ENCODE results near the gene PLAC9. TPM values are rescaled to one million over a fixed set of nuclear protein-coding genes. Genes with fewer than 3 reads are reported as not detected.
"Not testable (repeated sequence)": the region's sequence is repeated elsewhere in the genome, so short reads cannot be mapped to it uniquely, and the experiment has no call there.

The PLAC9 gene
- total and polyA plus RNA-seq, 5 experiments from 2014 or later = 0.32 TPM; not detected in 4

DNA sequence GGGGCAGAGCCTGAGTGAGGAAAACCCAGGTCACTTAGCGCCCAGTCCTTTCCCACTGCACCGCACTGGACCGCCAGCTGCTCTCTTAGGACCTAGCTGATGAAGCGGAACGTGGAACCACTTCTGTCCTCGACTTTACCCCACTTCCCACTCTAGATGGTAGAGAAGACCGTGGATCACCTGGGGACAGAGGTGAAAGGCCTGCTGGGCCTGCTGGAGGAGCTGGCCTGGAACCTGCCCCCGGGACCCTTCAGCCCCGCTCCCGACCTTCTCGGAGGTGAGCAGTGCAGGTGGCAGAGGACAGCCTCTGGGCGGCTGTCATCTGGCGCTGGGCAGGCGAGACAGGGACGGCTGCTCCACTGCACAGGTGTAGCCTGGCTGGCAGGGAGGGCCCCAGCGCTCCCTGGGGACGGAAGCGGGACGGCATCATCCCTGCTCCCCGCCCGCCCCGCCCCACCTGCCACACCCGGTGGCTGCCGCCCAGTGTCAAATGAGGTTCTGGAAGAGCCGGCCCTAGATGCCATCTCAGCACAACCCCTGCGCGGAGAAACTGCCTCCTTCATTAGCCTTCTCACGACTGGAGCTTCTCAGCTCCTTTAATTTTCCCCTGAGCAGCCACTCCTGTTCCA lies 11.7 kb downstream of the PLAC9 start:
- Mint-ChIP-seq H3K36me3 (peaks cover 6 to 15% (median 7%) of the 10 kb centered on the region in 3 donors), H3K27ac (peak overlapping the region; percentile 78 to 96 (median 90)), H3K4me1 (peaks cover 15 to 24% (median 20%) of the 10 kb centered on the region in 4 donors), H3K4me3 (peak overlapping the region; percentile 79 to 93 (median 86)), H3K27me3 (peaks cover 0 to 16% (median 4%) of the 10 kb centered on the region in 5 donors), H3K9me3 (peaks cover 0 to 6% (median 1%) of the 10 kb centered on the region in 9 donors)
- ATAC-seq = peak; percentile 56 to 67
- peak in 4 of 10 donors; percentile 4 to 33 (median 17) for DNase-seq
- POLR2A ChIA-PET = interaction anchor here (0.6 to 3.4 kb wide), 9 partner anchors 10 to 100 kb away, joined by 3 to 40 read pairs (median 5); partner anchors contain the start of genes ANXA11 and TMEM254

DNA sequence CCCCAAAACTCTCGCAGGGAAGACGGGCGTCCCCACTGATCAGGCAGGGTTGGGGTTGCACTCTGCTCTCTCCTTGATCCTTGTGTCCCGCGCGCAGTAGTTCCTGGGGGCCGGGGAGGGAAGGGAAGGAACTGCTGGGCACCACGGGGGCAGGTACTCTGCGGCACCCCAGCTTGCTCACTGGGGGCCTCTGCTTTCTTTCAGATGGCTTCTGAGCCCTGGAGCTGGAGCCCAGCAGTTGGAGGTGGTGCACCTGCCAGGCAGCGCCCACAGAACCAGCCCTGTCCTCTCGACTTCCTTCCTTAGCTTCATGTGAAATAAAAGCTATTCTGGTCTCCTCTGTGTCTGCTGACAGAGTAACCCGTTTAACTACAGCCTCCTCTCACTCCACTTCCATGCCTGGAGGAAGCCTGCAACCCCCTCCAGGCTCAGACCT lies 12.2 kb downstream of the PLAC9 start:
- POLR2A ChIA-PET = interaction anchor here (0.6 to 3.4 kb wide), 8 partner anchors 9 to 101 kb away, joined by 3 to 40 read pairs (median 6); partner anchors contain the start of genes ANXA11 and TMEM254
- peaks cover 11 to 20% (median 12%) of the 10 kb centered on the region in 3 donors for H3K36me3 Mint-ChIP-seq
- H3K4me1 Mint-ChIP-seq = peaks cover 15 to 24% (median 20%) of the 10 kb centered on the region in 4 donors
- H3K4me3 Mint-ChIP-seq = peak overlapping the region; percentile 79 to 93 (median 86)
- ATAC-seq = peak; percentile 51 to 71
- H3K27me3 Mint-ChIP-seq = peaks cover 0 to 11% (median 4%) of the 10 kb centered on the region in 5 donors
- H3K27ac Mint-ChIP-seq = peak overlapping the region; percentile 78 to 96 (median 90)
- DNase-seq = peak in 7 of 10 donors; percentile 7 to 47 (median 29)
- peaks cover 0 to 12% (median 6%) of the 10 kb centered on the region in 9 donors for H3K9me3 Mint-ChIP-seq

DNA sequence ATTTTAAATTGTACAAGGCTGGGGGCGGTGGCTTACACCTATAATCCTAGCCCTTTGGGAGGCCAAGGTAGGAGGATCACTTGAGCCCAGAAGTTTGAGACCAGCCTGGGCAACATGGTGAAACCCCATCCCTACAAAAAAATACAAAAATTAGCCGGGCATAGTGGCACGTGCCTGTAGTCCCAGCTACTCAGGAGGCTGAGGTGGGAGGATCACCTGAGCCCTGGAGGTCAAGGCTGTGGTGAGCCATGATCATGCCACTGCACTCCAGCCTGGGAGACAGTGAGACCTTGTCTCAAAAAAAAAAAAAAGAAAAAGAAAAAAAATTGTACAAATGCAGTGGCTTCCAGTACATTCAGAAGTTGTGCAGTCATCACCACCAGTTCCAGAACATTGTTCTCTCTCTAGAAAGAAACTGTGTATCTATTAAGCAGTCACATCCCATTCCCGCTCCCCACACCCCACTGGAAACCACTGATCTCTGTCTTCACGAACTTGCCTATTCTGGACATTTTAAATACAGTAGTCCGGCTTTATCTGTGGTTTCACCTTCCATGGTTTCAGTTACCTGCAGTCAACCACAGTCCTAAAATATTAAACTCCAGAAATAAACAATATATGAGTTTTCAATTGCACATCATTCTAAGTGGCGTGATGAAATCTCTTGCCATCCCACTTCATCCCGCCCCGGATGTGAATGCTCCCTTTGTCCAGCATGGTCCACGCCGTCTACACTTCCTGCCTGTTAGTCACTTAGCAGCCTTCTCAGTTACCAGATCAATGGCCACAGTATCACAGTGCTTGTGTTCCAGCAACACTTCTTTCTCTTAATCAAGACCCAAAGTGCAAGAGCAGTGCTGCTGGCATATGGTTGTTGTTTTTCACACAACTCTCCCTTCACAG lies 13.1 kb downstream of the PLAC9 start:
- H3K9me3 Mint-ChIP-seq = peaks cover 0 to 17% (median 8%) of the 10 kb centered on the region in 9 donors
- H3K27ac Mint-ChIP-seq = peak overlapping the region; percentile 23 to 91 (median 68)
- H3K4me3 Mint-ChIP-seq = peak overlapping the region in 2 of 10 donors; percentile 86 to 88
- H3K36me3 Mint-ChIP-seq = peaks cover 17 to 30% (median 19%) of the 10 kb centered on the region in 3 donors
- H3K27me3 Mint-ChIP-seq, ATAC-seq, DNase-seq: not testable (repeated sequence)
- POLR2A ChIA-PET = interaction anchor here (2.0 to 3.4 kb wide), 4 partner anchors 42 to 76 kb away, joined by 5 to 40 read pairs (median 25); partner anchors contain the start of genes ANXA11 and TMEM254
- peaks cover 13 to 27% (median 21%) of the 10 kb centered on the region in 4 donors for H3K4me1 Mint-ChIP-seq

DNA sequence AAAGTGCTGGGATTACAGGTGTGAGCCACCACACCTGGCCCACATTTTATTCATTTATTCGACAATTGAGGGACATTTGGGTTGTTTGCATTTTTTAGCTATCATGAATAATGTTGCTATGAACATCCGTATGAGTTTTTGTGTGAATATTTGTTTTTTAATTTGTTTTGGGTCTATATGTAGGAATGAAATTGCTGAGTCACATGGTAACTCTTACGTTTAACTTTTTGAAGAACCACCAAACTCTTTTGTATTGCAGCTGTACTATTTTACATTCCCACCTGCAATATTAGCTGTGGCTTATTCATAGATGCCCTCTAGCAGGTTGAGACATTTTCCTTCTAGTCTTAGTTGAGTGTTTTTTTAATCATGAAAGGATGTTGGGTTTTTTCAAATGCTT lies 14.4 kb downstream of the PLAC9 start:
- peak overlapping the region in 6 of 10 donors; percentile 6 to 82 (median 72) for H3K27ac Mint-ChIP-seq
- POLR2A ChIA-PET = interaction anchor here (0.7 to 1.0 kb wide), 2 partner anchors 50 to 57 kb away, joined by 4 read pairs; no protein-coding TSS in a partner anchor
- no peak for ATAC-seq

DNA sequence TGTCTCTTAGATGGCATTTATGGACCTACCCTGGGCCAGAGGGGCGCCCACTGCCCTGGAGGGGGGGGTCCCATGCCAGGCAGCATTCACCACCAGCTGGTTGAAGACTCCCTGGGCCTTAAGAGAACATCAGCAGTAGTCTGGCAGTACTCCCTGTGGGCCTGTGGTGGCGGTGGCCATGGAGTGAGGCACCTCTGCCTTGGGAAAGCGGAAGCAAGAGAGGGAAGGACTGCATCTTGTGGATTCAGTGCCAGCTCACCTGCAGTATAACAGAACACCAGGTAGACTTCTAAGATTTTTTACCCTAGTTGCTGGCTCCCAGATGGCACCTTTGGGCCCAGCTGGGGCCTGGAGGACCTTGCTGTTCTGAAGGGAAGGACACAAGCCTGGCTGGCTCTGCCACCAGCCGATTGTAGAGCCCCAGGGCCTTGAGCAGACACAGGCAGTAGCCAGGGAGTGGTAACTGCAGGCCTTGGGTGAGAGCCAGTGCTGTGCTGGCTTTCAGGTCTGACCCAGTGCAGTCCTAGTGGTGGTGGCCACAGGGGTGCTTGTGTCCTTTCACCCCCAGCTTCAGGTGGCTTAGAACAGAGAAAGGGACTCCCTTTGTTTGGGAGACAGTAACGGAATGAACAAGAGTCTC lies 15.8 kb downstream of the PLAC9 start:
- peaks cover 0 to 21% (median 10%) of the 10 kb centered on the region in 9 donors for H3K9me3 Mint-ChIP-seq
- peaks cover 20 to 55% (median 36%) of the 10 kb centered on the region in 3 donors for H3K36me3 Mint-ChIP-seq
- peak overlapping the region in 8 of 10 donors; percentile 9 to 68 (median 44) for H3K27ac Mint-ChIP-seq
- no peaks in the 10 kb centered on the region for H3K27me3 Mint-ChIP-seq
- DNase-seq (peak in 1 of 10 donors; percentile 46), ATAC-seq (no peak)
- no peak overlapping the region for H3K4me3 Mint-ChIP-seq
- H3K4me1 Mint-ChIP-seq = peaks cover 15 to 35% (median 23%) of the 10 kb centered on the region in 4 donors
- POLR2A ChIA-PET = no interaction called here

More for the DNA sequence above, 14.4 kb downstream of the PLAC9 start:
- H3K27me3 Mint-ChIP-seq = no peaks in the 10 kb centered on the region
- H3K4me3 Mint-ChIP-seq = no peak overlapping the region
- peaks cover 0 to 21% (median 10%) of the 10 kb centered on the region in 9 donors for H3K9me3 Mint-ChIP-seq
- peaks cover 20 to 41% (median 31%) of the 10 kb centered on the region in 3 donors for H3K36me3 Mint-ChIP-seq
- H3K4me1 Mint-ChIP-seq = peaks cover 13 to 29% (median 22%) of the 10 kb centered on the region in 4 donors
- no peak for DNase-seq

DNA sequence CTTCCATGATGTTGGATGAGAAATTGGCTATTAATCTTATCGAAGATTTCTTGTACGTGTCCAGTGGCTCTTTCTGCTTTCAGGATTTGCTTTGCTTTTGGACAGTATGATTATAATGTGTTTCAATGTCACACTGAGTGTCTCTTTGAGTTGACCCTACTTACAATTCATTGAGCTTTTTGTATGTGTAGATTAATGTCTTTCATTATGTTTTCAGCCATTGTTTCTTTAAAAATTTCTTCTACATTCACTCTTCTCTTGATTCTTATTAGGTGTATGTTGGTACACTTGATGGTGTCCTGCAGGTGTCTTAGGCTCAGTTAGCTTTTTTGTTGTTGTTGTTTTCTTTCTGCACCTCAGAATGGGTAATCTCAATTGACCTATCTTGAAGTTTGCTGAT lies 16.6 kb downstream of the PLAC9 start:
- Mint-ChIP-seq H3K27ac (peak overlapping the region in 7 of 10 donors; percentile 0 to 71 (median 38)), H3K4me1 (peaks cover 10 to 29% (median 18%) of the 10 kb centered on the region in 4 donors), H3K36me3 (peaks cover 20 to 62% (median 43%) of the 10 kb centered on the region in 3 donors), H3K9me3 (peaks cover 0 to 21% (median 10%) of the 10 kb centered on the region in 9 donors), H3K4me3 (no peak overlapping the region), H3K27me3 (no peaks in the 10 kb centered on the region)
- ATAC-seq (no peak), DNase-seq (no peak)
- POLR2A ChIA-PET = interaction anchor here (0.6 kb wide), 1 partner anchor 439 kb away, joined by 3 read pairs; no protein-coding TSS in a partner anchor

- peak in 1 of 10 donors; percentile 10 for DNase-seq
- Mint-ChIP-seq H3K27ac (peak overlapping the region in 9 of 10 donors; percentile 7 to 82 (median 73)), H3K27me3 (no peaks in the 10 kb centered on the region), H3K9me3 (peaks cover 0 to 21% (median 10%) of the 10 kb centered on the region in 9 donors), H3K36me3 (peaks cover 26 to 73% (median 49%) of the 10 kb centered on the region in 3 donors), H3K4me3 (no peak overlapping the region), H3K4me1 (peaks cover 4 to 20% (median 12%) of the 10 kb centered on the region in 4 donors)
- POLR2A ChIA-PET = interaction anchor here (1.1 kb wide), 1 partner anchor 55 kb away, joined by 3 read pairs; no protein-coding TSS in a partner anchor
- ATAC-seq = no peak
Measured at GRCh38 chr10:80150172-80150571, 17.6 kb downstream of the PLAC9 start.

DNA sequence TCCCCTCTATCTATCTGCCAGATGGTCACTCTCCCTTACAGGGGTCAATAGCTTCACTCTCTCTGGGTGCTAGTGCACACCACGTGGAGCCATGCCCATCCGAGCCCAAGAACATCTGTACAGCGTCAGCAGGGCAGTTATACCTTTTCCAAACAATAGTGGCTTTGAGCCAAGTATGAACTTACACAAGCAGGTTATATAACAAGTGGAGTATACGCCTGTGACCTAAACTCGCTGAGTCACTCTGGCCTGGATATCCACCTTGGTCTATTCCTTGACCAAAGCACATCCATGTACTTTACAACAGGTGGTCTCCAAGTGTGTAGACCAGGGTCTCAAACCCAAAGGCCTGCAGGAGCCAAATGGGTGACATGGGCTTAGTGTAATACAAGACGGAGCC lies 20.3 kb downstream of the PLAC9 start:
- Mint-ChIP-seq H3K4me1 (peaks cover 0 to 34% (median 12%) of the 10 kb centered on the region in 4 donors), H3K27me3 (no peaks in the 10 kb centered on the region), H3K9me3 (peaks cover 0 to 21% (median 10%) of the 10 kb centered on the region in 9 donors), H3K27ac (peak overlapping the region in 6 of 10 donors; percentile 18 to 82 (median 50)), H3K4me3 (no peak overlapping the region), H3K36me3 (peaks cover 32 to 95% (median 65%) of the 10 kb centered on the region in 3 donors)
- peak in 1 of 10 donors; percentile 44 for DNase-seq
- no peak for ATAC-seq
- POLR2A ChIA-PET = no interaction called here

DNA sequence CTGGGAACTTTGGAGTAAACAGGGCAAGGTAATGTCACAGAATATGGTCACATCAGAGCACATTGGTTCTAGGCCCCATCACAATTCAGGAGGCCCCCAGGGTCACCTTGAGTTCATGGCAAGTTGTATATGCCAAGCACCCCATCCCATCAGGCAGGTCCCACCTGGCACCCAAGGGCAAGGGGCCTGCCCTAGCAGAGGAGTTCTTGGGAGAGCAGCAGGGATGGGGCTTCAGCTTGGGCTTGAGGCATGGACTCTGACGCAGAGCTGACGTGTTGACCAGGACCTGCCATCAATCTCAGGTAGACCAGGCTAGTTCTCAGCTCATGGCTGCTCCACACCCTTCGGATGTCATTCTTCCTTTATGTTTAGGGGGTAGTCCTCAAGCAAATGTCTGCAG lies 20.9 kb downstream of the PLAC9 start:
- Mint-ChIP-seq H3K9me3 (peaks cover 0 to 21% (median 10%) of the 10 kb centered on the region in 9 donors), H3K4me3 (peak overlapping the region in 1 of 10 donors; percentile 45), H3K4me1 (peaks cover 0 to 38% (median 12%) of the 10 kb centered on the region in 4 donors), H3K27me3 (no peaks in the 10 kb centered on the region), H3K27ac (peak overlapping the region in 7 of 10 donors; percentile 37 to 78 (median 68)), H3K36me3 (peaks cover 32 to 97% (median 67%) of the 10 kb centered on the region in 3 donors)
- DNase-seq (peak in 1 of 10 donors; percentile 57), ATAC-seq (no peak)
- POLR2A ChIA-PET = interaction anchor here (1.1 kb wide), 1 partner anchor 9 kb away, joined by 4 read pairs; no protein-coding TSS in a partner anchor

DNA sequence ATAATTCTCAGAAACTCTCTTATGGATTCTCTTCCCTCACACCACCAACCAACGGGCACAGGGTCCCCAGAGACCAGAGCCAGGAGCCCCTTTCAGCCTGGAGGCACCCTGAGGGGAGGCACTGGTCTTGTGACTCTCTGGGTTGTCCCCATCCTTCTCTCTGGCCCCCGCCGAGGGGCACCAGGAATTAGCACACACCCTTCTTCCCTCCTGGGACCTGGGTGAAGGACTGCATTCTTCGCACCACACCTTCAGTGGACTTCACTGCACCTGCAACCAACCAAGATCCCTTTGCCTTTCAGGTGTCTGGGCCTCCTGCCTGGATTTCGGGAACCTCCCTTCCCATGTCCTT lies 22.1 kb downstream of the PLAC9 start:
- peaks cover 0 to 11% (median 2%) of the 10 kb centered on the region in 9 donors for H3K9me3 Mint-ChIP-seq
- POLR2A ChIA-PET = interaction anchor here (1.1 to 1.4 kb wide), 2 partner anchors 10 to 30 kb away, joined by 3 to 4 read pairs; no protein-coding TSS in a partner anchor
- peaks cover 21 to 97% (median 61%) of the 10 kb centered on the region in 3 donors for H3K36me3 Mint-ChIP-seq
- DNase-seq = no peak
- peak overlapping the region in 4 of 10 donors; percentile 7 to 66 (median 62) for H3K27ac Mint-ChIP-seq
- H3K4me1 Mint-ChIP-seq = peaks cover 0 to 38% (median 12%) of the 10 kb centered on the region in 4 donors
- H3K27me3 Mint-ChIP-seq = no peaks in the 10 kb centered on the region
- H3K4me3 Mint-ChIP-seq = no peak overlapping the region
- no peak for ATAC-seq
